Stimulated activated CD8-positive, alpha-beta memory T cell treated with anti-CD3 and anti-CD28 coated beads, Interleukin-4, amount 100 ng/mL, for 48 hours (primary cell): ENCODE data around the gene VPS26A.

Experiments
- DNase-seq: peaks from one replicate; pipeline ENCODE4 v3.0.0-alpha.2; 2020

The VPS26A gene

DNA sequence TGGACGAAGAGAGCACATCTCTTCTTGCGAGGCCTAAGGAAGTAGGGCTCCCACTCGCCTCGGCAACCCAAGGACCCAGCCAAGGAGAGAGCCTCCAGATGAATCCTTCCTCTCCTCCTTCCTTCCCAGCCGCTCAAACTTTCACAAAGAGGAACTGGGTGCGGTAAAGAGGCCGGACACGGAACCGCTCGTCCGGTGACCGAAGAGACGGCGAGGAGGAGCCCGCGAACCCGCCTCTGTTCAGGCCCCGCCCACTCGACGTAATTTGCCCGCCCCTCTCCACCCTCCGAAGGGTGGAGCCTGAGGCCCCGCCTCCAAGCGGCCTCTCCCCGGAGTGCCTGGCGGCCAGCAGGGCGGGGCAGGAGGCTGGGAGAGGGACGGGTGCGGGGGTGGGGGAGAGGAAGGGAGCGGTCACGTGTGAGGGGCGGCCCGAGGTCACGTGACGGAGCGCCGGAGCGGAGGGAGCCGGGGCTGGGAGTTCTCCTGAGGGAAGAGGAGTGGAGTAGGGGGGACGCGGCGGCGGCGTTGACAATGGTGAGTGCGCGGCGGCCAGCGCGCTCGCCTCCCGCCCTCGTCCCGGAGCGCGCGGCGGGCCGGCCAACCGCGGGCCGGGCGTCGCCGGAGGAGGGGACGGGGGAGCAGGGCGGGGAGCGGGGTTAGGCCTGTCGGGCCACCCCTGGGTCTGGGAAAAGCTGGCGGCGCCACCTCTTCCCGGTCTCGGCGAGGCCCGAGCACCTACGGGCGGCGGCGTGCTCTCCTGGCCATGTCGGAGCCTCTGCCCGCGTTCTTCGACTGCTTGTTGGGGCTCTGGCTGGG lies at the start of gene VPS26A:
TSS of gene VPS26A (plus strand) at position 432 of the 816 bp plus-strand sequence. CDS start at position 532, 100 bp downstream.
- peak; percentile 99 for DNase-seq

GRCh38 chr10:69074532-69074931 lies 49.4 kb upstream of the VPS26A start:
- no peak for DNase-seq

DNA sequence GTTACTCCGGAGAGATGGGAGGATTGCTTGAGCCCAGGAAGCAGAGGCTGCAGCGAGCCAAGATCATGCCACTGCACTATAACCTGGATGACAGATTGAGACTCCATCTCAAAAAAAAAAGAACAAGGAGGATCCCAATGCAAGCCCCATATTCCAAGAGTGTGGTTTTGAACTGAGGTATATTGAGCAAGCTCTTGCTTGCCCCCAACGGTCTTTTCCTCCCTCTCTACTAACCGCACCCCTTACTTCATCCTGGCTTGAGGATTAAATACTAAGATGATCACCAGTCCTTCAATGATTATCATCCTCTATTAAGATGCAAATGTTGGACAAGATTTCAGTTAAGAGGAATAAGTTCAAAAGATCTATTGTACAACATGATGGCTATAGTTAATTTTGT lies 48.5 kb upstream of the VPS26A start:
- no peak for DNase-seq

GRCh38 chr10:69078311-69078710 lies 45.7 kb upstream of the VPS26A start:
- DNase-seq: no peak

DNA sequence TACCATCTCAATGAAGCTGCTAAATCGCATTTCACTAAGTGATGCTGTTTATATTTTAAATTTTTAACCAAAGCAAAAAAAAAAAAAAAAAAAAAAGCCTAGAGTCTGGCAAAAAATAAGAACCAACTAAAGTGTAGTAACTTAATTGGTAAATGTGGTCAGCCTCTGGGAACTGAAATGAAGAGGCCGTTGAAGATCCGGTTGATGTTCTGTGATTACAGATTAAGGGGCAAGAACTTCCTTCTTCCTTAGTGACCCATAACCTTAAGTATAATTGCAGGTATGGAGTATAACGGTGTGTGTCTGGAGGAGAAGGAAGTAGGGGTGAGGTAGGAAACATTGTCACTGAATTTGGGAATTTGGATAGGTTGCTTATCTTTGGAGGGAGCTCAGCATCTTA lies 43.8 kb upstream of the VPS26A start:
- no peak for DNase-seq

- no peak for DNase-seq
Measured at GRCh38 chr10:69086001-69086509, 37.9 kb upstream of the VPS26A start.

GRCh38 chr10:69087590-69088470 lies 36.1 kb upstream of the VPS26A start, which contains the start of gene SRGN:
Gene SRGN (plus strand): TSS chr10:69088103. CDS start chr10:69088158, 55 bp downstream.
- peak; percentile 83 for DNase-seq

- peak; percentile 45 for DNase-seq
Measured at GRCh38 chr10:69088471-69088769, 35.6 kb upstream of the VPS26A start.

GRCh38 chr10:69088801-69089501 lies 35.0 kb upstream of the VPS26A start:
- DNase-seq: no peak

DNA sequence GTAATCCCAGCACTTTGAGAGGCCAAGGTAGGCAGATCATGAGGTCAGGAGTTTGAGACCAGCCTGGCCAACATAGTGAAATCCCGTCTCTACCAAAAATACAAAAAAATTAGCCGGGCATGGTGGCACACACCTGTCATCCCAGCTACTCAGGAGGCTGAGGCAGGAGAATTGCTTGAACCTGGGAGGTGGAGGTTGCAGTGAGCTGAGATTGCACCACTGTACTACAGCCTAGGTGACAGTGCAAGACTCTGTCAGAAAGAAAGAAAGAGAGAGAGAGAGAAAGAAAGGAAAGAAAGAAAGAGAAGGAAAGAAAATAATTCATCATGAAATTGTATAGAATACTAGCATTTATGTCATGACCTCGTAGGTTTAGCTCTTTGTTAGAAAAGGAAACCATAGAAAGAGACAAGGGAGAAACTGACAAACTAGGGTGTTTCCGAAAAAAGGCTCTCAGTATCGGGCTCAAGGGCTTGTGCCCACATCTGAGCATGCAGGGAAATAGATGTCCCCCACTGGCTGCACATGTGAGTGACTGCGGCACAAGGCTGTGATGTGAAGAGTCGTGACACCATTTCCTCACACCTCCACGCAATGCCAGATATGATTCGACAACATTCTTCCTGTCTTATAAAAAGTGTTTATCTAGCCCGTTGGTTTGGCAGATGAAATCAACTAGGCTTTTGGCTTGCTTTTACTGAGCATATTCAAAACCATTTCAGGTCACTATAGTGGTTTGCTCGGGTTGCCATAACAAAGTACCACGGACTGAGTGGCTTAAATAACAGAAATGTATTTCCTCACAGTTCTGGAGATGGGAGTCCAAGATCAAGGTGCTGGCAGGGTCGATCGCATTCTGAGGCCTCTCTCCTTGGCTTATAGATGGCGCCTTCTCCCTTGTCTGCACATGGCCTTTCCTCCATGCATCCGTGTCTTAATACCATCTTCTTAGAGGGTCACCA lies 34.1 kb upstream of the VPS26A start:
- DNase-seq: peak; percentile 83

DNA sequence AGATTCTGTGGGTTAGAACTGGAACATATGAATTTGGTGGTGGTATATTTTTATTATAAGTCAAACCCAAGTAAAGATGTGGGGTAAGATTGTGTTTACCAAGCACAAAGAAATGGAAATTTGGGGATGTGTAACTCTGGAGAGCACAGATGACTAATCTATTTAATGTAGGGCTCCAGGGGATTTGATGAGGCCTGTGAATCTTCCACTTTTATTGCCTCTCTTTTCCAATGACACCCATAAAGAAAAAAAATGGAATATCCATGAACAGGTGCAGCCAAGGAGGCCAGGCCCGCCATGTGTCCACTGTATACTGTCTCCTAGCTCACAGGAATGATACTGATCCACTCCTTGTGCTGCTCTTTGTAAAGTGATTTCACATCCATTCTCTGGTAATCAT lies 33.3 kb upstream of the VPS26A start:
- no peak for DNase-seq

DNA sequence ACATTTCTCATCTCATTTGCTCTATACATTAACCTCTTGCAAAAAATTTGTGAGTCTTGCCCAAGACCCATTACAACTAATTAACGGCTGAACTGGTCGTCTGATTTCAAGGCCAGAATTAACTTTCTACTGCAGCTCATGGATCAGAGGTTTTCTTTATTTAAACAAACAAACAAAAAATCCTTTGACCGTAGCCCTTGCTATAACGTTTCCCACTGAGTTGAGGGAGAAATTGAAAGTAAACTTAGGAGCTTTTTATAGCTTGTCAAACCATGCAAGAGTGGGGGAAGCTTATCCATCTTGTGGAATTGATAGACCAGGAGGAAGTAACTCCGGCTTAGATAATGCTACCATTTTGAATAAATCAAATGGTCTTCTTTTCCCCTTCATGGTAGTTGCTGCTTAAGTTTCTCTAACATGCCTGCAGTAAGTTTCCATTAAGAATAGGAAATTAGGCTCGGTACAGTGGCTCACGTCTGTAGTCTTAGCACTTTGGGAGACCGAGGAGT lies 32.8 kb upstream of the VPS26A start:
- DNase-seq: no peak

- peak; percentile 85 for DNase-seq
Measured at GRCh38 chr10:69092959-69093850, 30.8 kb upstream of the VPS26A start.

DNA sequence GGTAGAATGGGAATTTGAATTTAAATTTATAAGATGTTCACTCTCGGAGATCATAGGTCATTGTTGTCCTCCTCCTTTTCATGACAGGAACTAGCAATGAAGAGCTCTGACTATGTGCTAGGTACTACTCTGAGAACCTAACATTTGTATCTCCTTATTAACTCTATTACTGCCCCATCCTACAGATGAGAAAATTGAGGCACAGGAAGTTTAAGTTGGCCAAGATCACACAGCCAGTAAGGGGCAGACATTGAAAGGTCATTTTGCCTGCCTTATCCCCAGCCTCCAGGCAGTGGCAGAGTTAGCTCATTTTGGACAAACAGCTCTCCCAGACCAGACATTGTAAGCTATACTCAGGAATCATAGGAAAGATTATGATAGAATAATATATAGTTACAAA lies 30.0 kb upstream of the VPS26A start:
- DNase-seq: no peak

- DNase-seq: no peak
Measured at GRCh38 chr10:69096045-69096444, 27.9 kb upstream of the VPS26A start.

DNA sequence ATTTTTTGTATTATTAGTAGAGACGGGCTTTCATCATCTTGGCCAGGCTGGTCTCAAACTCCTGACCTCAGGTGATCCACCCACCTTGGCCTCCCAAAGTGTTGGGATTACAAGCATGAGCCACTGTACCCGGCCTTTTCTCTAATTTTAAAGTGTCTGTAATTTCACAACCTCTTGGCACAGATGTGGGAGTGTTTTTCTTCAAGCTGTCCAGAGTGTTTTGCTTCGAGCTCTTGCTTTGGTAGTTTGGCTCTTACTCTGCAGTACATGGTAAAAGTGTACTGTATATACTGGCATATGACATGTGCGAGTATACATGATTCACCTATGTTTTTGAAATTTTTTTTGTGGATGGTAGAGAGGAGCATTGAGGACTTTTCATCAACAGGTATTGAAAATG lies 26.2 kb upstream of the VPS26A start:
- DNase-seq: no peak

DNA sequence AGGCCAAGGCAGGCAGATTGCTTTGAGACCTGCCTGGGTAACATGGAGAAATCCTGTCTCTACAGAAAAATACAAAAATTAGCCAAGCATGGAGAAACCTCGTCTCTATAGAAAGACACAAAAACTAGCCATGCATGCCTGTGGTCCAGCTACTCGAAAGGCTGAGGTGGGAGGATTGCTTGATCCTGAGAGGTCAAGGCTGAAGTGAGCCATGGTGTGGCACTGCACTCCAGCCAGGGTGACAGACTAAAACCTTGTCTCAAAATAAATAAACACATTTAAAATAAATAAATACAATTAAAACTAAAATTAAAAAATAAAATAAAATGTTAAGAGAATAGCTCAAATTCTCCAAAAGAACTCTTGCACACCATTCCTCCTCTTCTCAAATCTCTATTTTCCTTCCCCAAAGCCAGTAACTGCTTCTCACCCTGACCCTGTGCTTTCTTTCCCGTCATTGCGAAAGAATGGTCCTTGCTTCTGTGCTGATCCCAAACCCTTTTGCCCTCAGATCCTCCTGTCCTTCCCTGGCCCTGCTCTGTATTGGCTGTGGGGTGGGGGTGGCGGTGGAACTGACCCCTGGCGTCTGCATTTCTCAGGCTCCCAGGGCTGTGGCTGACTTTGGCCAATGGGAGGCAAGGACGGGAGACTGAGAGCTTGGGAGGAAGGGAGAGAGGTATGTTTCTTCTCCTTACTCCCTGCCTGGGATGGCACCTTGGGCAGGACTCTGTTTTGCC lies 23.7 kb upstream of the VPS26A start:
- DNase-seq: no peak

- DNase-seq: peak; percentile 53
Measured at GRCh38 chr10:69101451-69102095, 22.4 kb upstream of the VPS26A start.

GRCh38 chr10:69102440-69102839 lies 21.5 kb upstream of the VPS26A start:
- no peak for DNase-seq
